Neural progenitor cell (in vitro differentiated cells): ENCODE data around the gene POR. TPM values are rescaled to one million over a fixed set of nuclear protein-coding genes. Genes with fewer than 3 reads are reported as not detected.
"Not testable (repeated sequence)": the region's sequence is repeated elsewhere in the genome, so short reads cannot be mapped to it uniquely, and the experiment has no call there.

Experiments
- DNase-seq: peaks from one replicate; pipeline ENCODE4 v3.0.0-alpha.2; 2016; ENCODE audit warnings: low spot score
- H2AFZ ChIP-seq: fragments of 200-600 bp; sonication (generic); replicated peaks from 2 replicates; pipeline ENCODE4 v1.6.1; 2016; ENCODE audit warnings: antibody characterized with exemption
- H3F3A ChIP-seq: fragments of 200-600 bp; sonication (generic); 2 replicates; pipeline ENCODE4 v1.6.1; 2016; ENCODE audit warnings: antibody characterized with exemption, low read depth
- H3K27ac ChIP-seq: fragments of 200-600 bp; sonication (generic); 2 replicates; pipeline ENCODE4 v1.5.1; 2016; ENCODE audit warnings: mild to moderate bottlenecking
- H3K27me3 ChIP-seq: fragments of 200-600 bp; sonication (generic); 2 replicates; pipeline ENCODE4 v1.6.1; 2016; ENCODE audit warnings: mild to moderate bottlenecking, moderate library complexity
- H3K36me3 ChIP-seq: fragments of 200-600 bp; sonication (generic); 2 replicates; pipeline ENCODE4 v1.5.1; 2016
- H3K4me1 ChIP-seq: fragments of 200-600 bp; sonication (generic); 2 replicates; pipeline ENCODE4 v1.6.1; 2016; ENCODE audit warnings: mixed run types
- H3K4me2 ChIP-seq: fragments of 200-600 bp; sonication (generic); 2 replicates; pipeline ENCODE4 v1.6.1; 2016
- H3K4me3 ChIP-seq: fragments of 200-600 bp; sonication (generic); 2 replicates; pipeline ENCODE4 v1.5.1; 2016
- H3K79me2 ChIP-seq: fragments of 200-600 bp; sonication (generic); 2 replicates; pipeline ENCODE4 v1.6.1; 2016; ENCODE audit warnings: low read depth
- H3K9ac ChIP-seq: fragments of 200-600 bp; sonication (generic); 2 replicates; pipeline ENCODE4 v1.6.1; 2016
- H3K9me3 ChIP-seq: fragments of 200-600 bp; sonication (generic); 2 replicates; pipeline ENCODE4 v1.5.1; 2016; ENCODE audit warnings: low read depth
- H4K20me1 ChIP-seq: fragments of 200-600 bp; sonication (generic); 2 replicates; pipeline ENCODE4 v1.6.1; 2016; ENCODE audit warnings: low read depth
- H3K27ac Mint-ChIP-seq: 3 replicates; pipeline ENCODE4 v1.8.0; 2021; ENCODE audit warnings: mixed read lengths
- H3K27me3 Mint-ChIP-seq: 2 replicates; pipeline ENCODE4 v1.8.0; 2022; ENCODE audit warnings: low read depth, mild to moderate bottlenecking, inconsistent platforms, moderate library complexity, mixed read lengths; ENCODE audit not compliant: insufficient read depth
- H3K36me3 Mint-ChIP-seq: 3 replicates; pipeline ENCODE4 v1.8.0; 2021; ENCODE audit warnings: mixed read lengths
- H3K4me1 Mint-ChIP-seq: 3 replicates; pipeline ENCODE4 v1.8.0; 2021; ENCODE audit warnings: mixed read lengths
- H3K4me3 Mint-ChIP-seq: 3 replicates; pipeline ENCODE4 v1.8.0; 2021; ENCODE audit warnings: mild to moderate bottlenecking, moderate library complexity, mixed read lengths
- H3K9me3 Mint-ChIP-seq: 3 replicates; pipeline ENCODE4 v1.8.0; 2020; ENCODE audit warnings: mixed read lengths
- CTCF ChIP-seq: fragments of 200-600 bp; sonication (generic); IDR thresholded peaks from 2 replicates; pipeline ENCODE4 v1.5.1; 2017; ENCODE audit warnings: antibody characterized with exemption, mild to moderate bottlenecking
- EZH2 ChIP-seq: fragments of 200-600 bp; sonication (generic); IDR thresholded peaks from 2 replicates; pipeline ENCODE4 v1.6.1; 2017; ENCODE audit warnings: antibody characterized with exemption, mild to moderate bottlenecking, moderate library complexity
- EZH2phosphoT487 ChIP-seq: fragments of 200-600 bp; sonication (generic); IDR thresholded peaks from 2 replicates; pipeline ENCODE4 v1.6.1; 2017; ENCODE audit warnings: antibody characterized with exemption
- total RNA-seq: library from RNA; depleted of rRNA; stranded (reverse); fragments of >200 nt; gene quantifications from 2 replicates; pipeline ENCODE4 v1.2.3, GENCODE V29; 2015; ENCODE audit warnings: low replicate concordance

The POR gene
- total RNA-seq, 1 donor from 2014 or later: 38.6 TPM

DNA sequence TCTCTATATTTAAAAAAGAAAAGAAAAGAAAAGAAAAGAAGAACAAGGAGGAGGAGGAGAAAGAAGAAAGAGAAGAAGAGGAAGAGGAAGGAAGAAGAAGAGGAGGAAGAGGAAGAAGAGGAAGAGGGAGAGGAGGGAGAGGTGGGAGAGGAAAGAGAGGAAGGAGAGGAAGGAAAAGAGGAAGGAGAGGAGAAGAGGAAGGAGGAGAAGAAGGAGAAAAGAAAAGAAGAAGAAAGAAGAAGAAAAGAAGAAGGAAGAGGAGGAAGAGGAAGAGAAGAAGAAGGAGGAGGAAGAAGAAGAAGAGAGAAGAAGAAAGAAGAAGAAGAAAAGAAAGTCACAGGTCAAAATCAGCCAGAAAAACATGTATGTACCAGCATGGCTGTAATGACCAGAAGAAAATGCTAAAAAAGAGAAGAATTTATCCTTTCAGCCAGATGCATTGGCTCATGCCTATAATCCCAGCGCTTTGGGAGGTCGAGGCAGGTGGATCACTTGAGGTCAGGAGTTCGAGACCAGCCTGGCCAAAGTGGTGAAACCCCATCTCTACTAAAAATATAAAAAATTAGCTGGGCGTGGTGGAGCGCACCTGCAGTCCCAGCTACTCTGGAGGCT, 5.3 kb upstream of the POR start:
- H3K9ac ChIP-seq: no peak overlapping the region
- Mint-ChIP-seq H3K36me3 (no peaks in the 10 kb centered on the region), H3K4me1 (peaks cover 27% of the 10 kb centered on the region), H3K9me3 (no peaks in the 10 kb centered on the region), H3K27me3 (no peaks in the 10 kb centered on the region), H3K4me3 (no peak overlapping the region), H3K27ac (no peak overlapping the region)
- no peaks in the 10 kb centered on the region for H4K20me1 ChIP-seq
- peaks cover 16% of the 10 kb centered on the region for H3K4me1 ChIP-seq
- no peak for TF ChIP-seq CTCF
- TF ChIP-seq EZH2: no peak
- TF ChIP-seq EZH2phosphoT487: no peak
- no peak overlapping the region for H3K4me3 ChIP-seq
- peaks cover 21% of the 10 kb centered on the region for H3F3A ChIP-seq
- no peaks in the 10 kb centered on the region for H3K36me3 ChIP-seq
- no peak overlapping the region for H2AFZ ChIP-seq
- H3K9me3 ChIP-seq: no peaks in the 10 kb centered on the region
- no peak overlapping the region for H3K4me2 ChIP-seq
- DNase-seq: no peak
- H3K27me3 ChIP-seq: no peaks in the 10 kb centered on the region
- no peak overlapping the region for H3K27ac ChIP-seq
- no peaks in the 10 kb centered on the region for H3K79me2 ChIP-seq

DNA sequence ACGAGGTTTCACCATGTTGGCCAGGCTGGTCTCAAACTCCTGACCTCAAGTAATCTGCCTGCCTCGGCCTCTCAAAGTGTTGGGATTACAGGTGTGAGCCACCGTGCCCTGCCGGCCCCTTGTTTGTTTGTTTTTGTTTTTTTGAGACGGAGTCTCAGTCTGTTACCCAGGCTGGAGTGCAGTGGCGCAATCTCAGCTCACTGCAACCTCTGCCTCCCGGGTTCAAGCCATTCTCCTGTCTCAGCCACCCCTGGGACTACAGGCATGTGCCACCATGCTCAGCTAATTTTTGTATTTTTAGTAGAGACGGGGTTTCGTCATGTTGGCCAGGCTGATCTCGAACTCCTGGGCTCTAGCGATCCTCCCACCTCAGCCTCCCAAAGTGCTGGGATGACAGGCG, 3.8 kb upstream of the POR start:
- Histone ChIP-seq H3F3A (peaks cover 14% of the 10 kb centered on the region), H3K79me2 (peaks cover 10% of the 10 kb centered on the region)
- H3K4me1 Mint-ChIP-seq: peaks cover 16% of the 10 kb centered on the region
- not testable (repeated sequence) for H3K4me3 Mint-ChIP-seq, H3K27ac ChIP-seq, DNase-seq, H2AFZ ChIP-seq, H3K27me3 ChIP-seq, H3K9me3 ChIP-seq, H3K27me3 Mint-ChIP-seq, H3K4me2 ChIP-seq, H3K27ac Mint-ChIP-seq, H3K9ac ChIP-seq, H3K9me3 Mint-ChIP-seq, H4K20me1 ChIP-seq, H3K4me1 ChIP-seq, H3K36me3 ChIP-seq, H3K36me3 Mint-ChIP-seq, H3K4me3 ChIP-seq

DNA sequence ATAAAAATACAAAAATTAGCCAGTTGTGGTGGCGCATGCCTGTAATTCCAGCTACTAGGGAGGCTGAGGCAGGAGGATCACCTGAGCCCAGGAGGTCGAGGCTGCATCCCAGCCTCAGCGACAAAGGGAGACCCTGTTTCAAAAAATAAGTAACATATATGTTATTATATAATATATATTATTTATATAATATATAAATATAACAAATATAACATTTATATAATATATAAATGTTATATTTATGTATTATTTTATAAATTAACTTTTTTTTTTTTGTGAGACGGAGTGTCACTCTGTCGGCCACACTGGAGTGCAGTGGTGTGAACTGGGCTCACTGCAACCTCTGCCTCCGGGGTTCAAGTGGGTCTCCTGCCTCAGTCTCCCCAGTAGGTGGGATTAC, 1.5 kb upstream of the POR start:
- H3K4me1 Mint-ChIP-seq: peaks cover 18% of the 10 kb centered on the region
- no peak overlapping the region for H3K27ac ChIP-seq
- no peak overlapping the region for H3K4me2 ChIP-seq
- no peaks in the 10 kb centered on the region for H3K9me3 Mint-ChIP-seq
- peaks cover 14% of the 10 kb centered on the region for H4K20me1 ChIP-seq
- H3F3A ChIP-seq: peaks cover 8% of the 10 kb centered on the region
- H3K36me3 Mint-ChIP-seq: no peaks in the 10 kb centered on the region
- H3K27ac Mint-ChIP-seq: no peak overlapping the region
- no peaks in the 10 kb centered on the region for H3K27me3 ChIP-seq
- DNase-seq: no peak
- TF ChIP-seq CTCF: no peak
- H3K9ac ChIP-seq: no peak overlapping the region
- no peaks in the 10 kb centered on the region for H3K9me3 ChIP-seq
- H3K4me3 Mint-ChIP-seq: no peak overlapping the region
- H2AFZ ChIP-seq: no peak overlapping the region
- no peaks in the 10 kb centered on the region for H3K36me3 ChIP-seq
- peaks cover 10% of the 10 kb centered on the region for H3K4me1 ChIP-seq
- H3K4me3 ChIP-seq: no peak overlapping the region
- H3K79me2 ChIP-seq: peaks cover 33% of the 10 kb centered on the region
- no peaks in the 10 kb centered on the region for H3K27me3 Mint-ChIP-seq

- H3K9me3 Mint-ChIP-seq: no peaks in the 10 kb centered on the region
- peak; percentile 30 for DNase-seq
Measured at GRCh38 chr7:75914169-75914654, 743 bp upstream of the POR start.

More at GRCh38 chr7:75914169-75914654, 743 bp upstream of the POR start:
- no peaks in the 10 kb centered on the region for H3K36me3 ChIP-seq
- H4K20me1 ChIP-seq: peaks cover 22% of the 10 kb centered on the region
- peak overlapping the region; percentile 75 for H3K4me3 ChIP-seq
- peaks cover 26% of the 10 kb centered on the region for H3K4me1 Mint-ChIP-seq
- peak overlapping the region; percentile 90 for H2AFZ ChIP-seq
- no peaks in the 10 kb centered on the region for H3K9me3 ChIP-seq
- H3K79me2 ChIP-seq: peaks cover 41% of the 10 kb centered on the region
- peaks cover 1% of the 10 kb centered on the region for H3K27me3 Mint-ChIP-seq
- H3K27ac Mint-ChIP-seq: peak overlapping the region; percentile 83
- peak overlapping the region; percentile 96 for H3K4me3 Mint-ChIP-seq
- no peak overlapping the region for H3K9ac ChIP-seq
- peaks cover 2% of the 10 kb centered on the region for H3K36me3 Mint-ChIP-seq
- H3K4me1 ChIP-seq: peaks cover 12% of the 10 kb centered on the region
- TF ChIP-seq EZH2phosphoT487 (no peak), CTCF (no peak), EZH2 (no peak)
- H3F3A ChIP-seq: peaks cover 8% of the 10 kb centered on the region
- peak overlapping the region; percentile 87 for H3K4me2 ChIP-seq
- peak overlapping the region; percentile 57 for H3K27ac ChIP-seq
- no peaks in the 10 kb centered on the region for H3K27me3 ChIP-seq
